Gastrocnemius medialis (tissue), 4 donors: Measurements from ENCODE around the gene VWA3A. TPM values are rescaled to one million over a fixed set of nuclear protein-coding genes. Genes with fewer than 3 reads are reported as not detected.
A peak's percentile ranks its signal among the peaks of the same experiment; 100 is the strongest.

Source experiments
- ATAC-seq, 2 donors: fragments of 150-250 bp; one replicate each; pipeline ENCODE4 v1.9.1; 2016
- DNase-seq, 2 donors: peaks; one replicate each; pipeline ENCODE4 v3.0.0-alpha.2; 2019
- H3K27ac ChIP-seq, 4 donors: fragments of 200-600 bp; sonication (generic); 1 replicate in 1 of 4; 2 replicates in 3 of 4; pipeline ENCODE4 v1.5.1; 2016 to 2018; ENCODE audit warnings: mild to moderate bottlenecking in 2 of 4, moderate library complexity in 1 of 4
- H3K27me3 ChIP-seq, 3 donors: fragments of 200-600 bp; sonication (generic) in 2 of 3; 1 replicate in 1 of 3; 2 replicates in 2 of 3; pipeline versions ENCODE4 v1.5.1 to v1.6.0; 2016 to 2019; ENCODE audit warnings: mild to moderate bottlenecking in 1 of 3, moderate library complexity in 1 of 3
- H3K36me3 ChIP-seq, 2 donors: fragments of 200-600 bp; sonication (generic) in 1 of 2; one replicate each; pipeline ENCODE4 v1.5.1; 2017 to 2018
- H3K4me1 ChIP-seq, 2 donors: fragments of 200-600 bp; sonication (generic) in 1 of 2; one replicate each; pipeline ENCODE4 v1.5.1; 2016 to 2017; ENCODE audit warnings: mild to moderate bottlenecking in 2 of 2
- H3K4me3 ChIP-seq, 4 donors: fragments of 200-600 bp; sonication (generic) in 3 of 4; 1 replicate in 1 of 4; 2 replicates in 3 of 4; pipeline ENCODE4 v1.5.1; 2016 to 2019; ENCODE audit warnings: mild to moderate bottlenecking in 2 of 4
- H3K9me3 ChIP-seq, 3 donors: fragments of 200-600 bp; sonication (generic) in 2 of 3; 1 replicate in 1 of 3; 2 replicates in 2 of 3; pipeline ENCODE4 v1.5.1; 2016 to 2019
- POLR2A ChIP-seq, 2 donors: fragments of 450-650 bp; IDR thresholded peaks; one replicate each; pipeline ENCODE4 v1.6.1; 2017; ENCODE audit warnings: antibody characterized with exemption in 2 of 2, mild to moderate bottlenecking in 2 of 2, moderate library complexity in 2 of 2
- in situ Hi-C, 4 donors: fragments of 200-750 bp; cut with MboI; loops; one replicate each; pipeline versions ENCODE4 v1.15.0 to v1.8.0; 2017; ENCODE audit warnings: low sequenced_read_pairs in 4 of 4
- intact Hi-C: fragments of 100-400 bp; cut with DNase I; formaldehyde crosslinking; loops from one replicate; pipeline ENCODE4 v1.15.1; 2023; ENCODE audit warnings: low total_unique reads
- total RNA-seq, 4 donors: library from RNA; depleted of rRNA; stranded (reverse); fragments of >200 nt; gene quantifications; one replicate each; pipeline versions ENCODE4 v1.1.0 to v1.2.3, GENCODE V29; 2016
- TF ChIP-seq, protein P1 (sequence below), 5 experiments: fragments of 450-650 bp in 3 of 5; fragments of 200-600 bp in 2 of 5; sonication (generic) in 2 of 5; IDR thresholded peaks in 4 of 5; conservative IDR thresholded peaks in 1 of 5; 1 replicate in 4 of 5; 2 replicates in 1 of 5; pipeline ENCODE4 v1.5.1; 2016 to 2019; ENCODE audit warnings: antibody characterized with exemption in 5 of 5, mild to moderate bottlenecking in 3 of 5, moderate library complexity in 3 of 5

The VWA3A gene
- total RNA-seq, 4 donors from 2014 or later = not detected

DNA sequence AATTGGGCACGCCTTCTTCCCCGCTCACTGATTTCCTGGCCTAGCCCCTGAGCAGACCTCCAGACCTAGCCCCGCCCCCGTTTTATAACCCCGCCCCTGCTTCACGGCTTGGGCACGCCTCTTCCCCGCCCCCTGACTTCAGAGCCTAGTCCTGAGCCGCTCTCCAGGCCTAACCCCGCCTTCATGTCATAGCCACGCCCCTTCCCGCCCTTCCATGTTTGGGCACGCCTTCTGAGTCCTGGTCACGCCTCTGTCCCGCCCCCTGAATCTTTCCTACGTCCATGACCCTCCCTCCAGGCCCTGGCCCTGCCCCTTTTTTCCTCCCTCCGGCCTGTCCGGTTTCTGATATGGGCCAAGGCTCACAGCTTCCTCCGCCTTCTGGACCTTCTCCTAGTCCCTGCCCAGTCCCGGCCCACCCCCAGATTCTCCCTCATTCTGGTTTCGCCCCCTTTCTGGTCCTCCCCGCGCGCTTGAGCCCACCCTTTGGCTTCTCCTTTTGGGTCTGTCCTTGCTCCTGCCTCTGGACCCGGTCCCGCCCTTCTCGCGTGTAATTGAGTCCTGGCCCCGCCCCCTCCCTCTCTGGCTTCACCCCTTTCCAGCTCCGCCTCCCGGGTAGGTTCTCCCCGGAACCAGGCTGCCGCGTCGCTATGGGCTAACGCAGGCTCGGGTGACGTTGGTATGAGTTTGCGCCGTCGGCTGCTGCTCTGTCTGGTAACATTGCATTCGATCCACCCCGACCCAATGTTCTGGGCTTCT lies 98.6 kb downstream of the VWA3A start:
- H3K27me3 ChIP-seq = no peaks in the 10 kb centered on the region
- intact Hi-C loops = loop anchor here (1.0 to 10.0 kb wide), 6 partner anchors 16 to 1289 kb away; partner anchors contain the start of genes CDR2, DCUN1D3, EEF2K and LYRM1
- TF ChIP-seq, protein P1, sequence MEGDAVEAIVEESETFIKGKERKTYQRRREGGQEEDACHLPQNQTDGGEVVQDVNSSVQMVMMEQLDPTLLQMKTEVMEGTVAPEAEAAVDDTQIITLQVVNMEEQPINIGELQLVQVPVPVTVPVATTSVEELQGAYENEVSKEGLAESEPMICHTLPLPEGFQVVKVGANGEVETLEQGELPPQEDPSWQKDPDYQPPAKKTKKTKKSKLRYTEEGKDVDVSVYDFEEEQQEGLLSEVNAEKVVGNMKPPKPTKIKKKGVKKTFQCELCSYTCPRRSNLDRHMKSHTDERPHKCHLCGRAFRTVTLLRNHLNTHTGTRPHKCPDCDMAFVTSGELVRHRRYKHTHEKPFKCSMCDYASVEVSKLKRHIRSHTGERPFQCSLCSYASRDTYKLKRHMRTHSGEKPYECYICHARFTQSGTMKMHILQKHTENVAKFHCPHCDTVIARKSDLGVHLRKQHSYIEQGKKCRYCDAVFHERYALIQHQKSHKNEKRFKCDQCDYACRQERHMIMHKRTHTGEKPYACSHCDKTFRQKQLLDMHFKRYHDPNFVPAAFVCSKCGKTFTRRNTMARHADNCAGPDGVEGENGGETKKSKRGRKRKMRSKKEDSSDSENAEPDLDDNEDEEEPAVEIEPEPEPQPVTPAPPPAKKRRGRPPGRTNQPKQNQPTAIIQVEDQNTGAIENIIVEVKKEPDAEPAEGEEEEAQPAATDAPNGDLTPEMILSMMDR (IDR thresholded peaks at IDR 0.05 in 4 of 5, conservative IDR thresholded peaks at IDR 0.05 in 1 of 5) = no peak
- TF ChIP-seq POLR2A (IDR thresholded peaks at IDR 0.05) = peak; percentile 88 to 94
- DNase-seq = peak; percentile 100
- in situ Hi-C loops = loop anchor here in 1 of 4 donors (10.0 to 25.0 kb wide), 2 partner anchors 1029 to 1286 kb away; partner anchors contain the start of genes DCUN1D3, DNAH3, LDAF1 and LYRM1
- ATAC-seq = peak; percentile 64 to 65
- no peaks in the 10 kb centered on the region for H3K9me3 ChIP-seq
- H3K36me3 ChIP-seq = no peaks in the 10 kb centered on the region
- H3K27ac ChIP-seq = peak overlapping the region; percentile 89 to 98 (median 97)
- H3K4me3 ChIP-seq = peak overlapping the region; percentile 53 to 73 (median 62)
- H3K4me1 ChIP-seq = peaks cover 19 to 21% of the 10 kb centered on the region in 2 donors

DNA sequence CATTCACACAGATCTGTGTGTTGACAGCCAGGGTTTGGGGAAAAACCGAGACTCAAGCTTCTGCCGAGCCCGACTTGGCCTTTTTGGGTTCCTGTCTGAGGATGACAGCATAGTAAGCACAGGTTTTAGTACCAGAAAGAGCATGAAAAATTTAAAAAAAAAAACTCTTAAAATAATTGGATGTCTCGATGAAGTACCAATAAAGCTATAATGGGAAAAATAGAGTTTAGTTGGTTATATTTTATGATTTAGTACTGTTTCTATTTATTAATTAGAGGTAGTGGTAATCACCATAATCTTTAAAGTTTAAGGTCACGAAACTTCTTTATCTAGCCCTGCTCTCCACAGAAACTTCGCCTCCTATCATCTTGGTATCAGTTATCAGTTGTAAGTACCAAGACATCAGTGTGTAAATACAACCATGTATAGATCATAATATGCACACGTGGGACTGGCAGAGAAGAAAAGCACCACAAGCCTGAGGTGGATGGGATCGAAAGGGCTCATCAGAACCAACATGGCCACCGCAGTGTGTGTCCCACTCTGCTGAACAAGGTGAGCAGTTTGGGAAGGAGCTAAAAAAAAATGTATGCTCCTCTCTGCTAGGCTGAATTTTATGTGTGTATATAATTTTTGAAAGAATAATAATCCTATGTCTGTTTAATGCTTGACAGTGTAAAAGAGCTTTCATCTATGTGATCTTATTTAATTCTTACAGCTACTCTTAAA lies 99.4 kb downstream of the VWA3A start:
- H3K4me3 ChIP-seq = peak overlapping the region; percentile 53 to 73 (median 62)
- H3K27me3 ChIP-seq = no peaks in the 10 kb centered on the region
- H3K36me3 ChIP-seq = no peaks in the 10 kb centered on the region
- no peaks in the 10 kb centered on the region for H3K9me3 ChIP-seq
- in situ Hi-C loops = loop anchor here in 1 of 4 donors (10.0 to 25.0 kb wide), 2 partner anchors 1029 to 1287 kb away; partner anchors contain the start of genes DCUN1D3, DNAH3, LDAF1 and LYRM1
- no peak for TF ChIP-seq POLR2A (IDR thresholded peaks at IDR 0.05)
- TF ChIP-seq, protein P1 (IDR thresholded peaks at IDR 0.05 in 4 of 5, conservative IDR thresholded peaks at IDR 0.05 in 1 of 5) = no peak
- peak overlapping the region; percentile 89 to 98 (median 97) for H3K27ac ChIP-seq
- DNase-seq (peak in 1 of 2 donors; percentile 45), ATAC-seq (peak in 1 of 2 donors; percentile 14)
- intact Hi-C loops = loop anchor here (2.0 to 10.0 kb wide), 4 partner anchors 15 to 1289 kb away; partner anchors contain the start of genes CDR2, DCUN1D3, EEF2K and LYRM1
- peaks cover 19 to 21% of the 10 kb centered on the region in 2 donors for H3K4me1 ChIP-seq

DNA sequence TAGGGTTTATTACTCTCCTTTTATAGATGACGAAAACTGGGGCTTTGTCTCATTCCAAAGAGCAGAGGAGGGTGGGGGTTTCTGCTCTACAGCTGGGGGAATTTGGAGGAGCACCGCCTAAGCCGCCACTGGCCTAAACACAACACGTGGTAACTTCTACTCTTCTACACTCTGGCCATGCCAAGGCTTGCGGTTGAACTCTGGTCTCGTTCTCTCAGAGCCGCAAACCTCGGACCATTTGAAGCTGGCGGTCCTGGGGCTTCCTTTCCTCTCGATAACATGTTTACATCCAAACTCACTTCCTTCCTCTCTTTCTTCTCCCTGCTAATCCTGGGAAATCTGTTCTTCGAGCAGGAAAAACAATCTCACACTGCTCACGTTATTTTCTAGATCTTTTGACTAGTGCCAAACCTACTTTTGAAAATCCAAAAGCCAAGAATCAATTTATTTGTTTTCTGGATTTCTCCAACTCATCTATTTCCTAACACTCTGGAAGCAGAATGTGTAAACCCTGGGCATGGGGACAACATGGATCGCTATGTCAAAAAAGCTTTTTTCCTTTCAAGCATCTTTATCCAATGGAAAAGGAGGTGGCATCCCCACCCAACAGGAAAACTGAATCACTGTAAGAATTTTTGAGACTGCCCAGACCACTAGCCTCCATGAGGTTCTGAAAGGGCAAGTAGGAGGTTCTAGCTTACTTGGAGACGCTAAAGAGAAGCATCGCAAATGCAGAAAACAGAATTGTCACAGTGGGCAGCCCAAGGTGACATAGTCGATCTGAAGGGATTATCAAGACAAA lies 100.1 kb downstream of the VWA3A start:
- DNase-seq (peak; percentile 84 to 91), ATAC-seq (peak; percentile 40 to 47)
- no peaks in the 10 kb centered on the region for H3K36me3 ChIP-seq
- H3K27ac ChIP-seq = peak overlapping the region; percentile 89 to 98 (median 97)
- intact Hi-C loops = loop anchor here (5.0 to 10.0 kb wide), 2 partner anchors 182 to 1290 kb away; partner anchors contain the start of genes CDR2, DCUN1D3 and LYRM1
- peak overlapping the region; percentile 53 to 73 (median 62) for H3K4me3 ChIP-seq
- H3K4me1 ChIP-seq = peaks cover 19 to 21% of the 10 kb centered on the region in 2 donors
- no peaks in the 10 kb centered on the region for H3K9me3 ChIP-seq
- no peaks in the 10 kb centered on the region for H3K27me3 ChIP-seq
- in situ Hi-C loops = loop anchor here in 1 of 4 donors (10.0 to 25.0 kb wide), 2 partner anchors 1030 to 1288 kb away; partner anchors contain the start of genes DCUN1D3, DNAH3, LDAF1 and LYRM1
- peak; percentile 35 to 45 for TF ChIP-seq POLR2A (IDR thresholded peaks at IDR 0.05)
- TF ChIP-seq, protein P1 (IDR thresholded peaks at IDR 0.05 in 4 of 5, conservative IDR thresholded peaks at IDR 0.05 in 1 of 5) = no peak

DNA sequence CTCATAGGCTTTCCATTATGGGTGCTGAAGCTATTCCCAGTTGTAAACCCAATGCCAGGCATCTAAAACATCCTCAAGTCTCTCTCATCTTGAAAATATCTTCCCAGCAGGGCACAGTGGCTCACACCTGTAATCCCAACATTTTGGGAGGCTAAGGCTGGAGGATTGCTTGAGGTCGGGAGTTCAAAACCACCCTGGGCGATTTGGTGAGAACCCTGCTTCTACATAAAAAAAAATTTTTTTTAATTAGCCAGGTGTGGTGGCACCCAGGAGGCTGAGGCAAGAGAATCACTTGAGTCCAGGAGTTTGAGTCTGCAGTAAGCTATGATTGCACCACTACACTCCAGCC lies 100.7 kb downstream of the VWA3A start:
- no peak for TF ChIP-seq POLR2A (IDR thresholded peaks at IDR 0.05)
- TF ChIP-seq, protein P1 (IDR thresholded peaks at IDR 0.05 in 4 of 5, conservative IDR thresholded peaks at IDR 0.05 in 1 of 5) = no peak
- Histone ChIP-seq H3K36me3 (no peaks in the 10 kb centered on the region), H3K4me3 (peak overlapping the region in 1 of 4 donors; percentile 73), H3K27ac (peak overlapping the region; percentile 89 to 98 (median 97)), H3K4me1 (peaks cover 19 to 21% of the 10 kb centered on the region in 2 donors), H3K27me3 (no peaks in the 10 kb centered on the region), H3K9me3 (no peaks in the 10 kb centered on the region)
- intact Hi-C loops (loop anchor here (5.0 to 10.0 kb wide), 2 partner anchors 182 to 1291 kb away; partner anchors contain the start of genes CDR2, DCUN1D3 and LYRM1), in situ Hi-C loops (loop anchor here in 1 of 4 donors (10.0 to 25.0 kb wide), 2 partner anchors 1031 to 1288 kb away; partner anchors contain the start of genes DCUN1D3, DNAH3, LDAF1 and LYRM1)
- ATAC-seq (no peak), DNase-seq (no peak)
